ENCODE results near the gene ZNF407.

- TF ChIP-seq CTCF (IDR thresholded peaks at IDR 0.05; ENCODE audit: insufficient read depth, low read length, poor library complexity, severe bottlenecking), result no peak
- no peak for TF ChIP-seq EZH2phosphoT487 (conservative IDR thresholded peaks at IDR 0.05; ENCODE audit: low read length)
Observed at GRCh38 chr18:74662622-74663021, 65.0 kb downstream of the ZNF407 start.
